HG02885 (cell line): ENCODE measurements around the gene ZBTB25.

Source experiments
- ATAC-seq: cut with Tn5 transposase; IDR thresholded peaks from one replicate; pipeline ENCODE4 v1.9.1; 2021; ENCODE audit warnings: mild to moderate bottlenecking; ENCODE audit not compliant: unreplicated experiment, poor library complexity

The ZBTB25 gene

DNA sequence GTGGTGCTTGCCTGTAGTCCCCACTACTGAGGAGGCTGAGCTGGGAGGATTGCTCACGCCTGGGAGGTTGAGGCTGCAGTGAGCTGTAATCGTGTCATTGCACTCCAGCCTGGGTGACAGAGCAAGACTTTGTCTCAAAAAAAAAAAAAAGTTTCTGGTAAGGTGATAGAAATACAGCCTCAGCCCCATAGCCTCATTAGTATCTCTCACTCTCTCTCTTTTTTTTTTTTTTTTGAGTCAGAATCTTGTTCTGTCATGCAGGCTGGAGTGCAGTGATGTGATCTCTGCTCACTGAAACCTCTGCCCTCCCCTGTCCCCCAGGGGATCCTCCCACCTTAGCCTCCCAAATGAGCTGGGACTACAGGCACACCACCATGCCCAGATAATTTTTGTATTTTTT is 96.3 kb downstream of the ZBTB25 start:
- peak; percentile 43 for ATAC-seq

DNA sequence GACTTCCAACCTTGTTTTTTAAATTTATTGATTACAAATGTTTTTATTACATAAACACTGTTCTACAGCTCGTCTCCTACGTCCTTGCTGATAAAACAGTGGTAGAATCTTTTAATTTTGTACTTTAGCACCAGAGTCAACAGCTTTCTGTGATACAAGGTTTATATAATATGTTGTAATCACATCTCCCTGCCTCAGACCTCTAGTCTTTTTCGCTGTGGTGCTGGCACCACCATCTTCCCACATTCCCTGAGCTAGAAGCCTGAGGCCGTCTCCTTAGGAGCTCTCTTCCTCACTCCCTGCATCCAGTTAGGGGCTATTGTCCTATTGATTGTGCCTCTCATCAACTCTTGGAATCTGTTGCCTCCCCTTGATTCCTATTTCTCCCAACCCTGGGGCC is 98.3 kb downstream of the ZBTB25 start:
- no peak for ATAC-seq

DNA sequence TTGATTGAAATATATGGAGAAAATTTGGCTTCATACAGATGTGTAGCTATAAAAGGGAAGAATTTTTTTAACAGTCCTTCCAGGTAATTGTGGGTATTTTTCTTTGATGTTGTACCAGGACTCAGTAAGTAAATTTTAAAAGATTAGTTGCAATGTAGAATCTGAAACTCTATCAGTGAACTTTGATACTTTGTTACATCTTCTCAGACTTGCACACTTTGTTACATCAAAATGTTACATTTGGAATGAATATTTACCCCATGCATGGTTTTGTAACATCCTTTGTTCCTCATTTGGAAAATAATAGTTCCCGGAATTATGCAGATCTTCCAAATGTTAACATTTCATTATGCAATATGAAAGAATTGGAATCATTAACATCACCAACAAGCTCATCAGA is 101.7 kb downstream of the ZBTB25 start:
- ATAC-seq, result no peak

DNA sequence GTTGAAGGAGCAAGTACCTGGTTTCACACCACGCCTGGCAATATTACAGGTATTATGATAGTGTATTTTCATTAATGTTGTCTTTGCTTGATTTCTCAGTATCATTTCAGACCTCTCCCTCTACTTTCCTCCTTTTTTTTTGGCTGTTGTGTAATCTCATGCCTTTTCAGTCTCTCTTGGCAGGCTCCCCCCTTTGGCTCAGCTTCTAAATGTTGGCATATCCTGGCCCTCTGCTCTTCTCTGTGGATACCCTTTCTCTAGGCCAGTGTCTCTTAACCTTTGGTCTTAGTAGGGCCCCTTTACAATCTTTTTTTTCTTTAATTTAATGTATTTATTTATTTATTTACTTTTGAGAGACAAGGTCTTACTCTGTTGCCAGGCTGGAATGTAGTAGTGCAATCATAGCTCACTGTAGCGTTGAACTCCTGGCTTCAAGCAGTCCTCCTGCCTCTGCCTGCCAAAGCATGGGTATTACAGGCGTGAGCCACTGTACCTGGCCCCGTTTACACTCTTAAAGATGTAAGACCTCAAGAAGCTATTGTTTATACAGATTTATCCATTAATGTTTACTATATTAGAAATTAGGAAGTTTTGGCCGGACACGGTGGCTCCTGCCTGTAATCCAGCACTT is 102.7 kb downstream of the ZBTB25 start:
- ATAC-seq, result no peak
